C4-2B (cell line): ENCODE results near the gene TSSK2.

Experiments
- ZFX ChIP-seq: fragments of 450-650 bp; IDR thresholded peaks from 2 replicates; pipeline ENCODE4 v1.6.1; 2017
- TF ChIP-seq, protein P1 (sequence below): fragments of 450-650 bp; conservative IDR thresholded peaks from 2 replicates; pipeline ENCODE4 v1.5.1; 2017; ENCODE audit warnings: mild to moderate bottlenecking

- TF ChIP-seq, protein P1, sequence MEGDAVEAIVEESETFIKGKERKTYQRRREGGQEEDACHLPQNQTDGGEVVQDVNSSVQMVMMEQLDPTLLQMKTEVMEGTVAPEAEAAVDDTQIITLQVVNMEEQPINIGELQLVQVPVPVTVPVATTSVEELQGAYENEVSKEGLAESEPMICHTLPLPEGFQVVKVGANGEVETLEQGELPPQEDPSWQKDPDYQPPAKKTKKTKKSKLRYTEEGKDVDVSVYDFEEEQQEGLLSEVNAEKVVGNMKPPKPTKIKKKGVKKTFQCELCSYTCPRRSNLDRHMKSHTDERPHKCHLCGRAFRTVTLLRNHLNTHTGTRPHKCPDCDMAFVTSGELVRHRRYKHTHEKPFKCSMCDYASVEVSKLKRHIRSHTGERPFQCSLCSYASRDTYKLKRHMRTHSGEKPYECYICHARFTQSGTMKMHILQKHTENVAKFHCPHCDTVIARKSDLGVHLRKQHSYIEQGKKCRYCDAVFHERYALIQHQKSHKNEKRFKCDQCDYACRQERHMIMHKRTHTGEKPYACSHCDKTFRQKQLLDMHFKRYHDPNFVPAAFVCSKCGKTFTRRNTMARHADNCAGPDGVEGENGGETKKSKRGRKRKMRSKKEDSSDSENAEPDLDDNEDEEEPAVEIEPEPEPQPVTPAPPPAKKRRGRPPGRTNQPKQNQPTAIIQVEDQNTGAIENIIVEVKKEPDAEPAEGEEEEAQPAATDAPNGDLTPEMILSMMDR, result no peak
- TF ChIP-seq ZFX, result no peak
Observed at GRCh38 chr22:19181786-19182471, 50.8 kb downstream of the TSSK2 start.
